Measurements from ENCODE around the gene TRIM39.
"Not testable (repeated sequence)": the region's sequence is repeated elsewhere in the genome, so short reads cannot be mapped to it uniquely, and the experiment has no call there.

The TRIM39 gene

GRCh38 chr6:30363459-30363858, 36.7 kb downstream of the TRIM39 start:
- DNase-seq (ENCODE audit: low spot score) = no peak

- DNase-seq (ENCODE audit: low spot score) = no peak
These were observed 37.9 kb downstream of the TRIM39 start for GRCh38 chr6:30364591-30364990.

GRCh38 chr6:30369280-30369679, 42.6 kb downstream of the TRIM39 start:
- not testable (repeated sequence) for DNase-seq (ENCODE audit: low spot score)

DNA sequence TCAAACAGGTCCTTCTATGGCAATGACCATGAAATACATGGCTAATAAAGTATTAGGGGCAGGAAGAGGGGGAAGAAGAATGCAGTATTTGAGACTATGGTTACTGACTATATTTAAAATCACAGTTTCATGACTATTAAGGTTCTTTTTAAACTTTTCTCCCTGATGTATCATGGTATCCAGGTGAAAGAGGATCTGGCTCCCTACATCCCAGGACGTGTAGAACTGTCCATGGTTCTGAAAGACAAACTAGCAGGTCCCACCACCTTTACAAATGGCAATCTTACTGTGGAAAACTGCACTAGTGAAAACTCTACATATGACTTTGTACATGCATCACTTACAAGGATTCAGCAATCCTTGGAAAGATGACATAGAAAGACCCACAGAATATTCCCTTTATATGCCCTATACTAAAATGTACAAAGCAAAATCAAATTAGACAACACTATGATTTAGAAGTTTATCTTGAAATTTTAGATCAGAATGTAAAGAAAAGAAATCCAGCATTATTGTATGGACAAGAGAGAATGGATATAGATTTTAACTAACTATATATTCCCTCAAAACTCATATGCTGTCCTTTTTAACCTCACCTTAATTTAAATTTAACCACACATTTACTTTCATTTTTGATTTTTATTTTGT, 51.7 kb downstream of the TRIM39 start:
- peak; percentile 38 for DNase-seq (ENCODE audit: low spot score)

GRCh38 chr6:30380464-30380863, 53.7 kb downstream of the TRIM39 start:
- no peak for DNase-seq (ENCODE audit: low spot score)

DNA sequence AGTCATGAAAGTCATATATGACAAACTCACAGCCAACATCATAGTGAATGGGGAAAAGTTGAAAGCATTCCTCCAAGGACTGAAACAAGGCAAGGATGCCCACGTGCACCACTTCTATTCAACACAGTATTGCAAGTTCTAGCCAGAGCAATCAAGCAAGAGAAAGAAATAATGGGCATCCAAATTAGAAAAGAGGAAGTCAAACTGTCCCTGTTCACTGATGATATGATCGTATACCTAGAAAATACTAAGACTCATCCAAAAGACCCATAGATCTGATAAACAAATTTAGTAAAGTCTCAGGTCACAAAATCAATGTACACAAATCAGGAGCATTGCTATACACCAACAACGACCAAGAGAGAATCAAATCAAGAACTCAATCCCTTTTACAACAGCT, 59.4 kb downstream of the TRIM39 start:
- DNase-seq (ENCODE audit: low spot score) = no peak

DNA sequence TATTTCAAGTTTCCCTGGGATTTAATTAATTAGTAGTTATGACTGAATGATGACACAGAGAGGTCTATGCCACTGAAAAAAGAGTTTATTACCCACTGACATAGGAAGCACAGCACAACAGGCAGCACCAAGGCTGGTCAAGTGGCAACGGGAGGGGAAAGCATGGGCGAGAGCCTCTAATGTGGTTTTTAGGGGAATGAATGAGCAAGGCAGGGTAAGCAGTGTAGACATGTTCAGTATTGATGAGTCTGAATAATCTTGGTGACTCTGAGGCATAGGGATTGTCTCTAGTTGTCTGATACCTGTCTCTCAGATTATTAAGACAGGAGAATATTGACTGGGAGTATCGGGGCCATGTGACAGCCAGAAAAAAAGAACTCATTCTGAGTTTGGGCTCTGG, 64.5 kb downstream of the TRIM39 start:
- DNase-seq (ENCODE audit: low spot score) = no peak
